22Rv1 (cell line): ENCODE results near the gene SNRPA1.

ENCODE experiments used
- ZFX ChIP-seq: fragments of 450-650 bp; IDR thresholded peaks from 2 replicates; pipeline ENCODE4 v1.6.1; 2017; ENCODE audit warnings: antibody characterized with exemption, borderline replicate concordance
- TF ChIP-seq, protein P1 (sequence below): fragments of 450-650 bp; IDR thresholded peaks from 2 replicates; pipeline ENCODE4 v1.5.1; 2017; ENCODE audit warnings: mild to moderate bottlenecking

DNA sequence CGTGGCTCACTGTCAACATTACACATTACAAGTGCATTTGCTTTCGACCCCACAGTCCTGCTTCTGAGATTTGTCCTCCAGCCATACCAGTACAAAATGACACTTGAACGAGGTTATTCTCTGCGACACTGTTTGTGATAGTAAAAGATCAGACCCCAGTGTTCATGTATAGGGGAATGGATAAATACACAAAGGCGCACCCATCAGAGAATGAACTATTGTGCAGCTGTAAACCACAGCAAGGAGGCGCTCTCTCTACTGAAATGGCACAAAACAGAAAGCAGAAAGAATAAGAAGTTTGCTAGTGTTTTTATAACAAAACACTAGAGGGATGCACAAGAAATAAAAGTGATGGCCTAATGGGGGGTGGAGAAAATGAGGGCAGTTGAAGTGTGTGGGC, 38.3 kb downstream of the SNRPA1 start:
- TF ChIP-seq, protein P1, sequence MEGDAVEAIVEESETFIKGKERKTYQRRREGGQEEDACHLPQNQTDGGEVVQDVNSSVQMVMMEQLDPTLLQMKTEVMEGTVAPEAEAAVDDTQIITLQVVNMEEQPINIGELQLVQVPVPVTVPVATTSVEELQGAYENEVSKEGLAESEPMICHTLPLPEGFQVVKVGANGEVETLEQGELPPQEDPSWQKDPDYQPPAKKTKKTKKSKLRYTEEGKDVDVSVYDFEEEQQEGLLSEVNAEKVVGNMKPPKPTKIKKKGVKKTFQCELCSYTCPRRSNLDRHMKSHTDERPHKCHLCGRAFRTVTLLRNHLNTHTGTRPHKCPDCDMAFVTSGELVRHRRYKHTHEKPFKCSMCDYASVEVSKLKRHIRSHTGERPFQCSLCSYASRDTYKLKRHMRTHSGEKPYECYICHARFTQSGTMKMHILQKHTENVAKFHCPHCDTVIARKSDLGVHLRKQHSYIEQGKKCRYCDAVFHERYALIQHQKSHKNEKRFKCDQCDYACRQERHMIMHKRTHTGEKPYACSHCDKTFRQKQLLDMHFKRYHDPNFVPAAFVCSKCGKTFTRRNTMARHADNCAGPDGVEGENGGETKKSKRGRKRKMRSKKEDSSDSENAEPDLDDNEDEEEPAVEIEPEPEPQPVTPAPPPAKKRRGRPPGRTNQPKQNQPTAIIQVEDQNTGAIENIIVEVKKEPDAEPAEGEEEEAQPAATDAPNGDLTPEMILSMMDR = no peak; the same call in 1 of the 2 replicates
- no peak for TF ChIP-seq ZFX
